ENCODE data around the gene TRIM47.
"Not testable (repeated sequence)": the region's sequence is repeated elsewhere in the genome, so short reads cannot be mapped to it uniquely, and the experiment has no call there.

Gene TRIM47

GRCh38 chr17:75891022-75891604 lies 12.7 kb upstream of the TRIM47 start:
- DNase-seq = no peak

DNA sequence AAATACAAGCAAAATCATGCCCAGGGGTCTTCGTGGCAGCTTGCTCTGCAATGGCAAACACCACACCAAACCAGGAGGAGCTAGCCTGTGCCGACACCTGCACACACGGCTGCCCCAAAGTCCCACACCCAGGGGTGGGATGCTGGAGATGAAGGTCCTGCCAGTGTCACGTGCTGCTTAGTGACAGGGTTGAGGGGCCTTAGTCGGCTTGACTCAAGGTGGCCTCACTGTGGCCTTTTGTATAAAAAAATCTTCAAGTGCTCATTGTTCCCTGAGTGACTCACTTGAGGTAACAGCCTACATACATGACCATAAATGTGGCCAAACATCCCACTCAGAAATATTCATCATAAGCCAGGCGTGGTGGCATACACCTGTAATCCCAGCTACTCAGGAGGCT lies 11.1 kb upstream of the TRIM47 start:
- no peak for DNase-seq

DNA sequence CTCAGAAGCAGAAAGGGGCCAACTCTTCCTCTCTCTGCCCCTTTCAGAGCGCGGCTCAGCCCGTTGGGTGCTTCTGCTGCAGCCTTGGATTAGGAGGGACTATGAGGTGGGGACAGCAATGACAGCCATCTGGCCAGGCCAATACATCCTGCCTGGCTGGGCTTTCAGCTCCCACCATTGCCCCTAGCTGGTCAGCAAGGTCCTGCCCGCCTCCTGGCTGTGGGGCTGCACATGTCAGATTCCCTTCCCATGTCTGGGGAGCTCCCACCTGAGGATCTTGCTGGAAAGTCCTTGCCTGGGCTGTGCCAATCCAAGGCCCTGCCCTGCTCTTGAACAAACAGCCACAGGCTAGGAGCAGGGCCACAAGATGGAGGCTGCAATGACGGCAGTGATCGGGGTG lies 10.1 kb upstream of the TRIM47 start:
- no peak for DNase-seq

- DNase-seq = not testable (repeated sequence)
Measured at GRCh38 chr17:75885860-75886259, 7.5 kb upstream of the TRIM47 start.

DNA sequence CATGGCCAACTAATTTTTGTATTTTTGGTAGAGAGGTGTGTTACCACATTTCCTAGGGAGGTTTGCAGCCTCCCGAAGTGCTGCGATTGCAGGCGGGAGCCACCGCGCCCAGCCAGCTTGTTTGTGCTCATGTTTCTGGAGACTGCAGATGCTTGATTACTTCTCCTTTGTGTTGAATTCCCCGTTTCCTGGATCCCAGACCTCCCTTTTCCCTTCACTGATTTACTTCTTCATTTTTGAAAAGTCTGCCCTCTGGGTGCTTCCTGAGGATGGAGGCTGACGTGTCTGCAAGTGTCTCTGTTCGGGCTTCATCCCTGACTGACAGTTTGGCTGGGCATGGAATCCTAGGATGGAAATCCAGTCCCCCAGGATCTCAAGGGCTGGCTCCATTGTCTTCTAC lies 7.0 kb upstream of the TRIM47 start:
- no peak for DNase-seq

- DNase-seq = no peak
Measured at GRCh38 chr17:75881678-75882454, 3.5 kb upstream of the TRIM47 start.

- DNase-seq = no peak
Measured at GRCh38 chr17:75880266-75880665, 1.9 kb upstream of the TRIM47 start.

- no peak for DNase-seq
Measured at GRCh38 chr17:75877752-75878173, 618 bp downstream of the TRIM47 start.

GRCh38 chr17:75876938-75877751 lies 1.2 kb downstream of the TRIM47 start:
- DNase-seq = no peak

- peak; percentile 59 for DNase-seq
Measured at GRCh38 chr17:75876190-75876937, 2.0 kb downstream of the TRIM47 start.

GRCh38 chr17:75875940-75876189 lies 2.5 kb downstream of the TRIM47 start:
- DNase-seq = no peak

GRCh38 chr17:75875182-75875939 lies 3.0 kb downstream of the TRIM47 start:
- DNase-seq = no peak

- DNase-seq = no peak
Measured at GRCh38 chr17:75874323-75875181, 3.8 kb downstream of the TRIM47 start.

- no peak for DNase-seq
Measured at GRCh38 chr17:75873587-75874322, 4.6 kb downstream of the TRIM47 start.

DNA sequence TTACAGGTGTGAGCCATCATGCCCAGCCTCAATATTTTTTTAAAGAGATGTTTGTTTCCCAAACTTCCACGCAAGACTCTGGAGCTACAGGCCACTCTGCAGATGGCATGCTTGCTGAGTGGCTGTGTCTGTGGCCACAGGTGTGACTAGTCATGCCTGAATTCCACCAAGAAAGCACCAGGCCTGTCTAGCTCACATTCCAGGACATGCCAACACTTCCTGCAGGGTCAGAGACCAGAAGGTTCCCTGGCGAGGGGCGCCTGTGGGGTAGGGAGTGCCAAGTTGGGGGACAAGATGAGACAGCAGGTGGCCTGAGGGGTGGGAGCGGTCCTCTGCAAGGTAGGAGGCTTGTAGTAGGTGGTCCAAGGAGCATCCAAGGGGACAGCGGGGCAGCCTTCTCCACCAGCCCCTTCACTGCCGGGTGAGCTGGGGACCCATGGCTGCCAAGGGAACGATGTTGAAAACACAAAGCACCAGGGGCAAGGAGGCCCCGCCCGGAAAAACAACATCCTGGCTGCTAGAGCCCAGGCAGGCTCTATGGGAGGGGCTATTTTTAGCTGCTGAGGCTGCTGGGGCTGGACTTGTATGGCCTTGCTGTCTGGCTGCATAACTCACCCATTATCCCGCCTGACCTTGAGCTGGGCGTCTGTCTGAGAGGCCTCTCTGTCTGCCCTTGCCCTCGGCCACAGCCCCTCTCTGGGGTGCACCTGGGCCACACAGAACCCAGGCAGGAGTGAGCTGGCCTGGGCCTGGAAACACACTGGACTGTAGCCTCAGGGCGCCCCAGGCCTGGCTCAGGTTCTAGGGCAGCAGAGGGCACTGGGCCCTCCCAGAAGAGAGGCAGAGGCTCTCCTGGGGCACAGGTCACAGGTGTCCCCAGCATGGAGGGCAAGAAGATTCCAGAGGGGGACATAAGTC lies 5.7 kb downstream of the TRIM47 start:
- DNase-seq = no peak

GRCh38 chr17:75870228-75870627 lies 8.2 kb downstream of the TRIM47 start:
- not testable (repeated sequence) for DNase-seq

GRCh38 chr17:75869282-75870141 lies 8.9 kb downstream of the TRIM47 start:
- no peak for DNase-seq

DNA sequence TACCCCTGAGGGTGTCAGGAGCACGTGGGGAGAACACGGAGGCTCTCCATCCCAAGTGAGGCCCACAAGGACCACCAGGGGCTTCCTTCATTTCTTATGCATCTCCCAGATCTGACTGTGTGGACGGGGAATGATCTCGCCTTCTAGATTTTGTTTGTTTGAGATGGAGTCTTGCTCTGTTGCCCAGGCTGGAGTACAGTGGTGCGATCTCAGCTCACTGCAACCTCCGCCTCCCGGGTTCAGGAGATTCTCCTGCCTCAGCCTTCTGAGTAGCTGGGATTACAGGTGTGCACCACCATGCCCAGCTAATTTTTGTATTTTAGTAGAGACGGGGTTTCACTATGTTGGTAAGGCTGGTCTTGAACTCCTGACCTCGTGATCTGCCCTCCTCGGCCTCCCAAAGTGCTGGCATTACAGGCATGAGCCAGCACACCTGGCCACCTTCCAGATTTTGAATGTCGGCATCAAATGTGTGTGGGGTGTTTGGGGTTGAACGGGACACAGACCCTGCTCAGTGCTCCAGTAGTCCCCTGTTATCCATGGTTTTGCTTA lies 9.6 kb downstream of the TRIM47 start:
- not testable (repeated sequence) for DNase-seq
